ENCODE data around the gene TUT7.
"Not testable (repeated sequence)": the region's sequence is repeated elsewhere in the genome, so short reads cannot be mapped to it uniquely, and the experiment has no call there.

The TUT7 gene

GRCh38 chr9:86354011-86354817 lies at the start of gene TUT7:
TUT7 (minus strand) TSS chr9:86354410; CDS start chr9:86353199, 1,211 bp downstream.
- DNase-seq (ENCODE audit: low read depth) = peak; percentile 94

DNA sequence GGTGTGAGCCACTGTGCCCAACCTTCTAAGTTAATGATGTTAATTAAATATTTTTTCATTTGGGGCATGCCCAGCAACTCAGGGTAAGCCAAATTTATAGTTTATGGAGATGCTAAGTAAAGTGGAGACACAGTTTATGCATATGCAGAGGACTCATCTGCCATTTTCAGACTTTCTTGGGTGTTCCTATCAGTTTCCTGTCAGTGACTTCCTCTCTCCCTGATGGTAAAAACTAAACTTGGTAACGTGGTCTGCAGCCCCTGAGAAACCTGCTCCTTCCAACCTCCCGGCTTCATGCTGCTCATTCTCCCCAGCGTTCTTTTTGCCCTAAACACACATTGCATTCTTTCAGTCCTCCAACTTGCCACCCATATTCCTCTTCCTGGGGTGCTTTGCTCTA lies 48.4 kb upstream of the TUT7 start:
- no peak for DNase-seq (ENCODE audit: low read depth)

DNA sequence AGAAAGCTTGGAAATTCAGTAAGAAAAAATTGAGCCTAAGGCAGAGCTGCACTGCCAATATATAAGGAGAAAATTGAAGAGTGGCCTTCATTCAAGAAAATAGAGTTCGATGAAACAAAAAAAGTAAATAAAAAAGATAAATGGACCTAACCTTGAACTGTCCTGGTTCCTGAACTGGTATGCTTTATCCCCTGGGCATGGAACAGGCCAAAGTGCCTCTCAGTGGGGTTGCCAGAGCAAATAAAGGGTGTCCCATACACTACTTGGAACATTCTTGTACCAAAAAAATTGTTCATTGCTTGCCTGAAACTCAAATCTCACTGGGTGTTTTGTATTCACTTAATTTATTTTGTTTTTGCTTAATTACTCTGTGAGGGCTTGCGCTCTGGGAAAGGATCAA lies 42.2 kb upstream of the TUT7 start:
- no peak for DNase-seq (ENCODE audit: low read depth)

- DNase-seq (ENCODE audit: low read depth) = not testable (repeated sequence)
Observed at GRCh38 chr9:86390184-86390583, 36.0 kb upstream of the TUT7 start.

DNA sequence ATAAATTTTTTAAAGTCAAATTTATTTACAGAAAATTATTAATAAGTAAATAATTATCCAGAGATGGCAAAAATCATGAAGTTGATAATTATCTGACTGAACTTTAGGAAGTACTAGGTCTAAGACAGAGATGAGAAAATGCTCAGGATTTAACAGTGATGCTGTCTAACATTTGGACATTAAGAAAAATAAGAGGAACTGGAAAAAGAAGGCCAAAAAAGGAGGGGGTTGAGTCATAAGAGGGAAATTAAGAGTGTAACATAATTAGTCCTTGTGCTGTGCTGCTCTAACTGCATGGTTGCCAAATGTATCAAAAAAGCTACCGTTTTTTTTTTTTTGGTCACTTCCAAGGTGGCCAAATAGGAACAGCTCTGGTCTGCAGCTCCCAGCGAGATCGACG lies 35.4 kb upstream of the TUT7 start:
- DNase-seq (ENCODE audit: low read depth) = no peak

- DNase-seq (ENCODE audit: low read depth) = no peak
Observed at GRCh38 chr9:86387376-86387775, 33.2 kb upstream of the TUT7 start.

GRCh38 chr9:86383000-86383399 lies 28.8 kb upstream of the TUT7 start:
- DNase-seq (ENCODE audit: low read depth) = not testable (repeated sequence)

GRCh38 chr9:86376016-86376415 lies 21.8 kb upstream of the TUT7 start:
- no peak for DNase-seq (ENCODE audit: low read depth)

GRCh38 chr9:86369810-86370209 lies 15.6 kb upstream of the TUT7 start:
- no peak for DNase-seq (ENCODE audit: low read depth)

DNA sequence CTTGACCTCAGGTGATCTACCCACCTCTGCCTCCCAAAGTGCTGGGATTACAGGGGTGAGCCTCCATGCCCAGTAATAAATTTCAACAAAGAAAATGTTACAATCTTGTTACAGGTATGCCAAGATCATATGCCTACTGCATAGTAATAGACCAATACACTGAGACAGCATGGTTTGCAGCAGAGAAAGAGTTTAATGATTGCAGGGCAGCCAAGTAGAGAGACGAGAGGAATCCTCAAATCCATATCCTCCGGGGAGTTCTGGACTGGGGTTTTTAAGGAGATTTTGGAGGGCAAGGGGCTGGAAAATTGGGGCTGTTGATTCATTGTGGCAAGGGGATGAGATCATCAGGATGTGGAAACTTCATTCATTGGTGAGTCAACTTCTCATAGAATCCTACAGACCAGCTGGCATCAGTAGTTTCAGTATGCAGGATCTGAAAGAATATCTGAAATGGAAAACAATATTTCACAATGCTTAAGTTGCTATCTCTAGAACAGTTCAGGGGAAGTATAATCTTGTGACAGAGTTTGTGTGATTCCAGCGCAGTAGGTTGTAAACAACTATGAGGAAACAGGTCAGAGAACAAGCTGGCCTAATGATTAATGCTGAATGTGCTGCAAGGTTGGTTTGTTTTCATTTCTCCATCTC lies 14.8 kb upstream of the TUT7 start:
- peak; percentile 99 for DNase-seq (ENCODE audit: low read depth)

- no peak for DNase-seq (ENCODE audit: low read depth)
Observed at GRCh38 chr9:86361176-86361575, 7.0 kb upstream of the TUT7 start.

- DNase-seq (ENCODE audit: low read depth) = no peak
Observed at GRCh38 chr9:86359151-86359879, 5.1 kb upstream of the TUT7 start.

- no peak for DNase-seq (ENCODE audit: low read depth)
Observed at GRCh38 chr9:86356871-86357866, 3.0 kb upstream of the TUT7 start.

- DNase-seq (ENCODE audit: low read depth) = no peak
Observed at GRCh38 chr9:86355814-86356213, 1.6 kb upstream of the TUT7 start.

DNA sequence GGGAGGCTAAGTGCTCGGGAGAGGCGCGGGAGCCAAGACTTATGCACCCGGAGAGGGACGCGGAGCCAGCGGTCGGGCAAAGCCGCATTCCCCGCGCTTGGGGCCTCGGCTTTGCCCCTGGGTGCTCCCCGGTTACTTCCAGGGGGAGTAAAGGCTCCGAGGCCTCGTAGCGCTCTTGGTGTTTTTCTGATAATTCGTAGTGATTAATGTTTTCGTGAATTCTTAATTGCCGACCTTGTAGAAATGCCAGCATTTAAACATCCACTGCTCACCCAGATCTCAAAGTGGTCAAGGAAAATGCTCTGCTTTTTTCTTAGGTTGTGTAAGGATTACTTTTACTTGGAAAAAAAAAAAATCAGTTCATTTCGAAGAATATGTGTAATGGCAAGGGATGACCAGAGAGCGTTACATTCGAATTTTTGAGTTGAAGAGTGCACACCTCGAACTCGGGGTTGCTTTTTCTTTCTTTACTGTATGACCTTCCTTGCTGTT lies 654 bp upstream of the TUT7 start:
- peak; percentile 41 for DNase-seq (ENCODE audit: low read depth)

- DNase-seq (ENCODE audit: low read depth) = no peak
Observed at GRCh38 chr9:86353655-86354010, 577 bp downstream of the TUT7 start.

- peak; percentile 30 for DNase-seq (ENCODE audit: low read depth)
Observed at GRCh38 chr9:86352440-86353077, 1.7 kb downstream of the TUT7 start.

DNA sequence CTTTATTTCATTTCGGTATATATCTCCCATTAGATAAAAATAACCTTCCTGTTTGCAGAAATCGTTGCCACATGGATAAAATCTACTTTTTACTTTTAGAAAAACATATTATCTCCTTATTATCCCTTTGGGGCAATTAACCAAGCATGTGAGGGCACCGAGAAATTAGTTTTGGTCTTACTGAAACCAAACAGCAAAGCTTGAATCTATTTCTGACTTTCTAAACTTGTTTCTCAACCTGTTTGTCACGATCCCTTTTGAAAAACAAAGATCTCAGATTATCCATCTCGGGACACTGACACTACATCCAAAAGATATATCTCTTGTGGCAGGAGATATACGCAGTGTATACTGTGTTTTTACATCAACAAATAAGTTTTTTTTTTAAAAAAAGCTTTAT lies 2.3 kb downstream of the TUT7 start:
- no peak for DNase-seq (ENCODE audit: low read depth)

GRCh38 chr9:86350006-86350760 lies 4.0 kb downstream of the TUT7 start:
- DNase-seq (ENCODE audit: low read depth) = no peak

DNA sequence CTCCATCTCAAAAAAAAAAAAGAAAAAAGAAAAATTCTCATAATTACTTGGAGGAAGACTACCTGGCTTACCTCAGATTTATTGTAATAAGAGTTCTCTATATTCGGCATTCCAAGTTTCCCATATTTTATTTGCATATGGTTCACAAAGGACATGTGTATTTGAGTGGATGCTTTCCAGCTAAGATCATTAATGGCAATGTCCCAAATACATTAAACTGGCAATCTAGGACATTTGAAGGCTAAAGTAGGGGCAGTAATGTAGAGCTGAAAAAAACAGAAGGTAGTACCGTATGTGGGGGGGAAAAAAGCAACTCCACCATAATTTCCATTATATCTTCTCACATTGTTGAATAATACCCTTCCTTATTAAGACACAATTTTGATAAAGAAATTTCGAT lies 4.9 kb downstream of the TUT7 start:
- no peak for DNase-seq (ENCODE audit: low read depth)

Data from amniotic epithelial cell (primary cell).